Hepatocyte (in vitro differentiated cells): ENCODE data around the gene MYBPC2.

Experiments
- CTCF ChIP-seq: fragments of 200-600 bp; sonication (generic); IDR thresholded peaks from 2 replicates; pipeline ENCODE4 v1.5.1; 2016; ENCODE audit warnings: antibody characterized with exemption, mild to moderate bottlenecking; ENCODE audit not compliant: poor library complexity
- EZH2 ChIP-seq: fragments of 200-600 bp; sonication (generic); IDR thresholded peaks from 2 replicates; pipeline ENCODE4 v1.6.1; 2016; ENCODE audit warnings: antibody characterized with exemption, mild to moderate bottlenecking, borderline replicate concordance

- TF ChIP-seq CTCF (no peak), EZH2 (no peak)
These were observed 48.6 kb upstream of the MYBPC2 start, which contains the start of gene POLD1 for GRCh38 chr19:50383852-50384684.
